Measurements from ENCODE around the gene POU6F2.

The POU6F2 gene

DNA sequence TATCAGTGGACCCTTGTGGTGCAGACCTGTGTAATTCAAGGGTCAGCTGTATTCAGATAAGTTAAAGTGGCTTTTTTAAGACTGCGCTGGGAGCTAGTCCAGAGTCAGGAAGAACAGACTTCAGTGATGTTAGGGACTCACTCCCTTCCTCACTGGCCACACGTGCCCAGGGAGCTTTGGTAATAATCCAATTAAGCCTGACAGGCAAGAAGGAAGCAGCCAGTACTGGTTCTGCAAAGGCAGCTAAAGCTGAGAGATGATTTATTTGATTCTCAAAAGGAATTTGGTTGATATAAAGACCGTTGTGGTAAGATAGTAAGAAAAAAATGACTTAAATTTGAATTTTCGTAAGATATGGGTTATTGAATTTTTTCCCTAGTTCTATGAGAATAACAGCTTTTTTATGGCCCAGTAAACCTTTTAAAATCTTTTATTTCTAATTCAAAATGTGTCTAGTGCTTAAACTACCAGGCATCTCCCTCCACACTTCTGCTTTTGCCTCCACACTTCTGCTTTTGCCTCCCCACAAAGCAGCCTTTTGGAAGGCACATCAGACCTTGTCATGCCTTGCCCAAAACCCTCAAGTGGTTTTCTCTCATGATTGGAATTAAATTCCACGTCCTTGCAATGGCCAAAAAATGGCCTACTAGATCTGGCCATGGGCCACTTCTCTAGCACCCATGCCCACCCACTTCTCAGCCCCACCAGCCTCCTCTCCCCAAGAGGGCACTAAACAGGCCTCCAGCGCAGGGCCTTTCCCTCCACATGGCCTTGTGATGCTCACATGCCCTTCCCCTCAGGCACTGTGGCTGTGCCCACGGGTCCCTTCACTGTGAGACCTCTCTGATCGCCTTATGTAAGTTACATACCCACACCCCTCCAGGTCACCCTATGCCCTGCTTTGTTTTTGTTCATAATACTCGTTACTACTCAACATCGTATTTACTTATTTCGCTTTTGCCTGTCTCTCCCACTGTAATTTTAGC, 92.5 kb downstream of the POU6F2 start:
- DNase-seq, result no peak

DNA sequence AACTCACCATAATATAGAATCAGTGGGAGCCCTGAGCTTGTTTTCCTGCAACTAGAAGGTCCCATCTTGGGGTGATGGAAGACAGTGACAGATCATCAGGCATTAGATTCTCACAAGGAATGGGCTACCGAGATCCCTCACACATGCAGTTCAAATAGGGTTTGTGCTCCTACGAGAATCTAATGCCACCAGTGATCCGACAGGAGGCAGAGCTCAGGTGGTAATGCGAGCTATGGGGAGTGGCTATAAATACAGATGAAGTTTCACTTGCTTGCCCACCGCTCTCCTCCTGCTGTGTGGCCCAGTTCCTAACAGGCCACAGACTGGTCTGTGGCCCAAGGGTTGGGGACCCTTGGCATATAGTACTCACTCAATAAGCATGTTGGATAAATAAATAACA, 93.4 kb downstream of the POU6F2 start:
- DNase-seq, result no peak

DNA sequence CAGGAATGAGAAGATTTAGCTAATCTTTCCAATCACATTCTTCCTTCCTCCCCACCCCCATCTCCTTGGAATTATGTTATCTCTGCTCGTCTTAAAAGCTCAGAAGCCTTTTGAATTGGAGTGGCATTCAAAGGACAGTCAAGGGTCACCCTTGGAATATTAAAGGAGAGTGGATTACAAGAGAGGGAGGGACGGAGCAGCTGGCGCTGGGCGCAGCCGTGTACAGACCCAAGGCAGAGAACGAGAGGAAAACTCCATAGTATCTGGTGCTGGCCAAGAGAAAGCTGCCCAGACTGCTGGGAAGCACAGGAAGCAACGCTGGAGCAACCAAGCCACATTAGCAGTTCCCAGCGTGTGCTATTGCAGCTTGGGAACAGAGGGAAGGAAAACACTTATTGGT, 95.7 kb downstream of the POU6F2 start:
- no peak for DNase-seq

DNA sequence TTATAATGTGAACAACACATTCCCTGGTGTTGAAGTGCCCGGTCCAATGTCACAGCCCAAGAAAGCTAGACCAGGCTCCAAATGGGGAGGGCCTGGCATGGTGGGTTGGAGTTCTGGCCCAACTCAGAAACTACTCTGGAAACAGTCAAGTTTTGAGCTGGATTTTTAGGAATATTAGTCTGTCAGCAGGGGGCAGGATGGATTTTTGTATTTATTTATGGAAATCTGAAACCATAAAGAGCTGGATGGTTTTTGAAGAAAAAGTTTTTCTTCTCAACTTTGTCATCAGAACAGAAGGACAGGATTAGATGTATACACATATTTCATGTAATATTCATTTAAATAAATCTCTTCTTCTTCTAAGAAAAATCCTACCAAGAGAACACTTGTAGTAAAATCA, 97.5 kb downstream of the POU6F2 start:
- no peak for DNase-seq

DNA sequence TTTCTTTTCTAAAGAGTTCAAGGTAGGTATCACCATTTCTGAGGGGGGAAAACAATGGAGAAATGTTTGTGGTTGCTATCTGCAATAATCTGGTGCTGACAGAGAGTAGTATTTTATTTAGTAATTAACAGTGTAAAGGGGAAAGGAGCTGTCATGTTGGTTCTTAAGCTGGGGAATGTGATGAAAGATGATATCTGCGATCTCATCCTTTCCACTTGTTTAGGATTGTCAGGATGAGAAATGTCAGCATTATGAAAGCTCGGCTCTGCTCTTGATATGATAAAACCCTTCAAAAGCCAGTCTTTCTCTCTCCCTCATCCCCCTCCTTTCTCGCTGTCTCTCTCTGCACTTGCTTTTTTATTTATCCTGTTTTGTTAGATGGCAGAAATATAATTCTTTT, 106.1 kb downstream of the POU6F2 start:
- no peak for DNase-seq

DNA sequence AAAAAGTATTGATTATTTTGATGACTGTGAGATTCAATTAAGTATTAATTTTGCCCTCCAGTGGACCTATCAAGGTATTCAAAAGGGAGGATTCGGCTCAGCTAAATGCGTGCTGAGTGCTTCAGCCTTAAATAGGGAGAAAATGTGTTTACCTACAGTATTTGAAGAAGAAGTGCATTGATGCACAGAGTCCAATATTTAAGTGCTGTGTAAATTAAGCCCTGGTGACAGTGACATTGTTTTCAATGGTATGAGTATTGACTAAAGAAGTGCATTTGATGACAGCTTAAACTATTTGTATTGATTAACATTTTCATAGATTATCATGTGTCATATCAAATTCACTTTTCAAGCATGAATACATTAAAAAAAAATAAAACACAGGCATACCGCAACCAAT, 106.6 kb downstream of the POU6F2 start:
- DNase-seq, result no peak

DNA sequence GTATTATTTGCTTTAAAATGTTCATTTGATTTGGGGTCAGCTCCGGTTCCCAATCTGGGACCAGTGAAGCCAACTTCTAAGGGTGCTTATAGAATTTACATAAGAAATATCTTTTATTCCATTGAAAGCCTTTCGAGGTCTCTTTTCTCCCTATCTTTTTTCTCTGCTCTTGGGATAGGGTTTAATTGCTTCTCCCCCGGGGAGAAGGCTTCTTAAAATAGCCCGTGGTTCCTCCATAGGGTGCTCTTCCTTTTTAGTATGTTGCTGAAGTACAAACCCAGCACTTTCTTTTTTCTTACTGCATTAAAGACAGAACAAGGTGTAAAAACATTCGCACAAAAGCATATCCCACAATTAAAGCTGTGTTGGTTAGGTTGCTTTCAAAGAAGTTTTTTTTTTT, 107.5 kb downstream of the POU6F2 start:
- no peak for DNase-seq

DNA sequence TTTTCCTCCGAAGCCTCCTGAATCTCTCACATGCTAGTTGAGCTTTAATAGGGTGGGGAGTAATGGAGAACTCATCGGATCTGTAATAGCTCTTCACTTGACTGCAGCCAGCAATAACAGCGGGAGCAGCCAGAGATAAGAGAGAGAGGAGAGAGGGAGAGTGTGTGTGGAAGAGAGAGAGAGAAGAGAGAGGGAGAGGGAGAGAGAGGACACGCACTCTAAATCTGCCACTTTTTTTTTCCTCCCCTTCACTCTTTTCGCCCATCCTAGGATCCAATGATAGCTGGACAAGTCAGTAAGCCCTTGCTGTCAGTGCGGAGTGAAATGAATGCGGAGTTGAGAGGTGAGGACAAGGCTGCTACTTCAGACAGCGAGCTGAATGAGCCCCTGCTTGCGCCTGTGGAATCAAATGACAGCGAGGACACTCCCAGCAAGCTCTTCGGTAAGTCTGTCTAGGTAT, 107.9 kb downstream of the POU6F2 start:
- DNase-seq, result no peak

DNA sequence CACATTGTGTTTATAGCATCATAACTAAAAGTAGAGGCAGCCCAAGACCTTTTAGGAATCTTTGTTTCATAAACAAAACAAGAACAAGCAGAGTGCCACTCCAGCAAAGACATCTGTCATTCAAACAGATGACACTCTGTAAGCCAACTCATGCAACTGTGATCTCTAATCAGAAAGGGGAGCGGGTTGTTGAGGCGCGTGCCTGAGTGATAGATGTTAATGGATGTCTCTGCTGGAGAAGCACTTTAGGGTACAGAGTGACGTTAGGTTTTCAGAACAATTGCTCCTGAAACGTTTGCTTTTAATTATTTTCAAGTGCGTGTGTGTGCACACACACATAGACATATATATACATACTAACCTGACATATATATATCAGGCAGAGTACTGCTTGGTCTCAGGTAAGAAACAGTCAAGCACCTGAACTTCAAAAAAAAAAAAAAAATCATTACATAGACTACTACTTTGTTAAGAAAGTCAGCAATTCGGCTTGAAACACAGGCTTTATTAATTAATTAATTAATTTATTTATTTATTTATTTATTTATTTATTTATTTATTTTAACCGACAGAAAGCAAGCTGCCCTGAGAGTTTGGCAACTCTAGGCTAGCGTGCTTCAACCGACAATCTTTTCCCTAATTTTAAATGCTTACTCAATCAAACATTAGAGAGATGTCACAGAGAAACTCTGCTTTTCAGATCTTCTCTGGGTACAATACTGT, 109.1 kb downstream of the POU6F2 start:
- DNase-seq, result no peak

DNA sequence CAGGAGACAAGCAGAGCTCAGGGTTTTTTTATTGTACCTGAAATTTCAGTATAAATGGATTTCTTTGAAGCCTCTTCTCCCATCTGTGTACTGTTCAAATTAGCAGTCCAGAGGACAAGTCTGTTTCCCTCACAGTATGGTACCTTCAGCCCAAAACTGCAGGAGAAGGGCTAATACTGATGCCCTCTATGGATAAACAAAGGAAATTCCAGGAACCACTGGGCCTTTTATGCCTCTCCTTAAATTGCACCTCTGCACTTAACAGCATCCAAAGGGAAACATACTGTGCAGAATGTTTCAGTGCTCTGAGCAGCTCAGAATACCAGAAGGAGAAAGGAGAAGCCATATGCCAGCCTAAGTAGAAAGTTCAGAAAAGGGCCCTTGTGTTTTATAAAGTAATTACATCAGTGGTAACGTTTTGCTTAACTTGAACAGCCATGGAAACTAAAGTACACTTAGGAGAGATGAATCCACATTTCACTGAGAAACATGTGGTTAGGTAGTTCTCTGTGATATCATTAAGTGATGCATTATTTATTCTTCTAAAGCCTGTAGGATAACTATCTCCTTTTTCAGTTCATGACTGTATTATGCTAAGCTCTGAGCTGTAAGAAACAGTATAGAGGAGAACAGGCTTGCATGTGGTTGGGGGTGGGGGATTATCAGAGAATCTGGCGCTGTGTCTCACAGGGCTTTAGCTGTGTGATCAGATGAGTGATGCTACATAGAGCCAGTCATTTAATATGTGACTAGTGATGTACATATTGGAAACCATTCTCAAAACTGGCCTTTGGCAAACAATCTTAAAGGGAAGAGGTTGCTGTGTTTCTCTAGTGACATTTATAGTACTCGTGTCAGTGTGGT, 111.3 kb downstream of the POU6F2 start:
- no peak for DNase-seq

DNA sequence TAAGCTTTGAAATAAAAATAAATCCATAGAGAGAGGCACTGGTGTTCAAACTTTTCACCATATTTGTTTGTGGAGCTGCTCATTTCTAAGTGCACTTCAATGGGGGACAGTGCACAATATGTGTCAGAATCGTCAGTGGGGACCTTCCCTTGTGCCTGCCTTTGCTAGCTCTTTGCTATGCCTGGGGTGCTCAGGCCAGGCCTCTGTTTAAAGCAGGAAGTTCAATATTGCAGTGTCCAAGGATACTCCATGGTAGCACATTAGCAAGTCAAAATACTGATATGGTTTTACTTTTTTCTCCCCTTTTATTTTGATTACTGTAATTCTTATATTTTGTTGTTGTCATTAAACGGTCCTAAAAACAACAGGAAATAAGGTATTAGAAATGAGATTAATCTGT, 113.4 kb downstream of the POU6F2 start:
- DNase-seq, result no peak

DNA sequence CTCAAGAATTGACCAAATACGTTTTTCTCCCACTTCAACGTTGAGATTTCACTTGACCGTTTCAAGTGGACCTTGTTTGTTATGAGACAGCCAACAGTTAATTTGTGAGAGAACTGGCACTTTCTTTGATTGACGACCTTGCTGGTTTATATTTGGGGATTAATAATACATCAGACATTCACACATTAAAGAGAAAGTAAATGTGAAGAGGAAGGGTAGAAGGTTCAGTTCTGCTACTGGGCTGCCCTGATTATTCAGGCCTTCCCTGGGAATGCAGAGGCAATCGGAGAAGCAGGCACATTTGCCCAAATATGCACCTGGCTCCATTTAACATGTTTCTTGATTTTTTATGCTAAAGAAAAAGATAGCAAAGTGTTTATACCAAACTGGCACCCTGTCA, 114.1 kb downstream of the POU6F2 start:
- DNase-seq, result no peak

DNA sequence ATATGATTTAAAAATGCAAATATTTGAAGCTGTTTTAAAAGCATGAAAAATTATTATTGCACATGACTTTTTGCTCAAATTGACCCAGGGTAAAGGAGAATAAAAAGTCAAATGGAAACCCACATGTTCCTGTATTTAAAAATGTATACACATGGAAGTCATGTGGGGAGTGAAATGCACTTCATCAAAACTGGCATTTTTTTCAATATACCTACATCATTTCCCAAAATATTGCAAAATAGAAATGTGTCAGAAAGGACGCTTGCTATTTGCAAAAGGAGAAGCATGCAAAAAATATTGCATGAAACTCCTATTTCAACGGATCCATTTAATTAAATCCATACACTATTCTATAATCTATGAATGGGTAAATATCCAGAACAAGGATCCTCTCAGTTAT, 117.0 kb downstream of the POU6F2 start:
- DNase-seq, result no peak

DNA sequence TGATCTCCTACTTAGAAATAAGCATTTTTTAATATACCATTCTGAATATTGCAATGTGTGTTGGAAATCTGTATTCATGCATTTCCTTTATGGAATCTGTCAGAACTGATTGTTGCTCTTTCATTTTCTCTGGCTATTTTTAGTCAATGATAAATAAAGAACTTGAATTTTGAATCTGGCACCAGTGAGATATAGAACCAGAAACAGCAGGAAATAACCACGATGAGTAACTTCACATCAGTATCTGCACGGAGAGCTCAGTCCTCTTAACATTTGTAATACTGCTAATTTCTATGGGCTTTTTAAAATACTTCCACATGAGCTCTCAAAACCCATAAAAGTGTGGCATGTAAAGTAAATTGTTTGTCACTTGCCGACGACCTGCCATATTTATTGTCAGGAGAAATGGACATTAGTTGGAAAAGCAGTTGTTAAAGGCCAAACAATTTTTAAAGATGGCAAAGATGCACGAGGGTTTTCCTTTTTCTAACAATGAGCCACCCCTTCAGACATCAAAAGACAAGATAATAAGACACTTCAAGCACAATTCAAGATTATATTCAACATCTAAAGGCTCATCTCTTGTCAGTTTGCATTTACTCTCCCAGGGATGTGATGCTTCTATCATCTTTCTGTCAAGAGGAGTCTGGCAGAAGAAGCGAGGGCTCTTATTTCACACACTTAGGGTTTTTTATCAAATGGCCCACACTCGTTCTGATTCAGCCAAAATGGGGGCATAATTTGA, 118.3 kb downstream of the POU6F2 start:
- no peak for DNase-seq

DNA sequence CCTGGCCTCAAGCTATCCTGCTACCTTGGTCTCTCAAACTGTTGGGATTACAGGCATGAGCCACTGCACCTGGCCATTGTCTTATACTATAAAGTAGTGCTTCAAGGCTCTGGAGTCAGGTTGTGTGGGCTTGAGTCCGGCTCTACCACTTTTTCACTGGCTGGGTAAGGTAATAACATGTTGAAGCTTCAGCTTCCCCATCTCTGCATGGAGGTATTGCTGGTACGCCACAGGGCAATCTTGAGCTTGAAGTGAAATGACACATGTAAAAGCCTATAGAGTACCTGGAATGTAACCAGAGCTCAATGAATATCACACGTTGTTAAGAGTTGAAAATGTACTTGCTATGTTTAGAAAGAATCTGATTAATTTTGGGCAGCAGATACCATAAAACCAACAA, 120.8 kb downstream of the POU6F2 start:
- no peak for DNase-seq

DNA sequence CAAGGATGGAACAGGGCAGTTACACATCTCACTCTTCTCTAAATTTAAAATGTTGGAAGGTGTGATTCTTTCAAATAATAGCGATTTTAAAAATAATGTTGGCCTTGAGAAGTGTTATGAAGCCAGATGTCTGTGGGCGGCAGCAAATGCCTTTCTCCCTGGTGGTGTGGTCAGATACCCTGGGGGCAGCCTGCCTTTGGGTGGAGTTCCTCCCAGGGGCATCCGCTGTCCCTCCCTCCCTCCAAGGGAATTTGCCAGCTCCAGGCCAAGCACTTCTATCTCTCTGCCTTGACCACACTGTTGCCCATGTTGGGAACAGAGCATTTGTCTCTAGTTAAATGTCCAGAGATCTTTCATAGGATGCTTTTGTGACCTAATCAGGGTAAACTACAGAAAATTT, 121.4 kb downstream of the POU6F2 start:
- DNase-seq, result no peak

DNA sequence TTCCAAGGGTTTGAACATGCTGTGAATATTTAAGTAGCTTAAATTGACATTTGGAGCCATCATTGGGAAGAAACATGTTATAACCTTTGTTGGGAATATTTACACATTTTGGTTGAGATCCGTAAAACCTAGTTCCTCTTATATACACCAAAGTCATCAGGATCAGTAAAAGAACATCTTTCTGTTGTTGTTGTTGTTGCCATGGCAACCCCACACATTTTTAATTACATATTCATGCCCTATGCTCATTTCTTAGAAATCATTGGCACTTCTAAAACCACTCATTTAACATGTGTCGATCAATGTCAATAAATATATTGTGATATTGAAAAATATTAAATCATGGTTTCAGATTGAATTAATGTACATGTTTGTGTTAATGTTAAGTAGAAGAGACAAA, 122.6 kb downstream of the POU6F2 start:
- no peak for DNase-seq

DNA sequence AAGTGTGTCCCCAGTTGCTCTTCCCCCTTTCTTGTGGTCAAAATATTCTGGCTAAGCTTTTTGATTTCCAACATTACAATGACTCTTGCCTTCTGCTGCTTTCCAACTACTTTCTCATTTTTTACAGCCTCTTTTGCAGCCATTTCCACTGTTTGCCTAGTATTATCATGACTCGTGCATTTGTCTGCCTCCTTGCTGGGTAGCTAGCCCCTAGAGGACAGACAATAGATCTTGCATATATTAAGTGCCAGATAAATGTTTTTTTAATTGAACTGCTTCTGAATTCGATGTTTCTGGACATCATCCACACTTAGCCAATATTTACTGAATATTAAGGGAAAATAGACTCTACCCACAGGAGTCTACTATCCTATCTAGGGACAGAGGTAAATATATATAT, 124.5 kb downstream of the POU6F2 start:
- no peak for DNase-seq

DNA sequence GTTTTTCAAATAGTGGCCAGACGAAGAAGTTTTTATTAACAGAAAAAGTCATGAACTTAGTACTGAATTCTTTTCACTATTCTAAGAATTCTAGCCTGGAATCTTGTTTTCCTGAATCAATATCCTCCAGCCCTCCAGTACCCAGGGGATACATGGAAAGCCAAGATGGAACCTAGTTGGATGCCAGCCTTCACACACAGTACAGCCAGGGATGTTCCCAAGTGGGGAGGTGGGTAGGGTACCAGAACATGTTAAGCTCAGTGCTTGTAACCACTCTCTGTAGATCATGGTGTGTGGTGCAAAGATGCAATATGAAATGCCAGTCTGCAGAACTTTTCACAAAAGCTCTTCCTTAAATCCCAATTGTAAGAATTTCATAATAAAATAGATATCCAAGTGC, 128.0 kb downstream of the POU6F2 start:
- no peak for DNase-seq

DNA sequence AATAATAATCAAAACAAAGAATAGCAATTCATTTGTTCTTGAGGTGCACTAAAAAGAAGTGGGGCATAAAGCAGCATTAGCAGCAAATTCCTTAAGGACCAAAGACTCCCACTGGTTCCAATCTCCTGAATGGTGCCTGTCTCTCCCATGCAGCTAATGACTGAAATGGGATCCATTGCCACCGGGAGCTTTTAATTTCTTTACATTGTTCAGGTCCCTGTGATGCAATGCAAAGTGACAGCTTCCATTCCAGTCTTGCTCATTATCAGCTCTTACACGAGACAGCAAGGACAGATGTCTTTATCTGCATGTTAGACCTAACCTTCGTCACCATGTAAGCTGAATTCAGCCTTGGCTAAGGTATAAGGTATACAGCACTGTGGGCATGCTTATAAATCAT, 148.1 kb downstream of the POU6F2 start:
- DNase-seq, result no peak

DNA sequence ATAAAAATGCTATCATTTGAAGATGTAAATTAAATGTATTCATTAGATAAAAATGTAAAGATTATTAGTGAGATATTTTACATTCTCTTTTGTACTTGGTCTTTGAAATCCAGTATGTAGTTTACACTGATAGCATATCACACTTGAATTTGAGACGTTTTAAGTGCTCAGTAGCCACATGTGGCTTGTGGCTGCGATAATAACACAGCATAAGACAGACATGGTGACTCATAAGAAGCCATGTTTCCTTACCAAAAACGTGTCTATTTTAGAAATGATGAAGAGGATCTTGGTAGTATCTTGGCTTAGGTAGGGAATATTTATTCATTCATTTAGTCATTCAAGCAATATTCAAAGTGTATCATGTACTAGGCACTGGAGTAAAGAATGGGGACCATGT, 149.3 kb downstream of the POU6F2 start:
- DNase-seq, result no peak

DNA sequence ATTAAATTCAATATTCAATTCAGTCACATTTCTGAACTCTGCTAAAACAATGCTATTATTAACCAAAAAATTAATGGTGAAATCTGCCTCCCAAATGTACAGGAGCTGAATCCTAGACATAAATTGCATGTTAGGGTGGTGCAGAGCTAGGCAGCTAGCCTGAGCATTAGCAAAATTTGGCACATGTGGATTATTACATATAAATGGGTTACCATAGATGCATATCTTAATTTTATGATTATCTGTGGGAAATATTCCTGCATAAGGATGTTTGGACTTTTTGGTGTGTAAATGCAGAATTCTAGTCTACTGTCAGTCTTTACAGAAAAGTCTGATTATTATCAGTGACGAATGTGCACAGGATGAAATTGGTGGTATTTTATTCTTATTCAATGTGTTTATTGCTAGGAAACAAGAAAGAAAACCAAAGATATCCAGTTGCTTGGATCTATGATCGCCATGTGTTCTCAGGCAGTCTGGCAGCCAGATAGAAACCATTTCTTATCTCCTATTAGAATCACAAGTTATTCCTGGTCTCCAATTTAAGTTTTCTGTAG, 150.7 kb downstream of the POU6F2 start:
- DNase-seq, result no peak
